ENCODE results near the gene PRPF18. TPM values are rescaled to one million over a fixed set of nuclear protein-coding genes. Genes with fewer than 3 reads are reported as not detected.

The PRPF18 gene
- total RNA-seq, 1 donor from 2014 or later = 26.1 TPM

- H3K4me1 Mint-ChIP-seq = no peaks in the 10 kb centered on the region
- ATAC-seq (ENCODE audit: low read depth) (no peak), DNase-seq (no peak)
- no peak overlapping the region for H3K27ac Mint-ChIP-seq
- no peaks in the 10 kb centered on the region for H3K36me3 Mint-ChIP-seq (ENCODE audit: low read depth)
- POLR2A ChIA-PET = no interaction called here
- peaks cover 6% of the 10 kb centered on the region for H3K9me3 Mint-ChIP-seq
- CTCF ChIA-PET = no interaction called here
- no peak overlapping the region for H3K4me3 Mint-ChIP-seq
- TF ChIP-seq CTCF (IDR thresholded peaks at IDR 0.05) = no peak
- peaks cover 38% of the 10 kb centered on the region for H3K27me3 Mint-ChIP-seq
- intact Hi-C loops (cut with micrococcal nuclease) = no loop called here
These were observed 15.2 kb upstream of the PRPF18 start for GRCh38 chr10:13571541-13571940.

GRCh38 chr10:13573960-13574359, 12.8 kb upstream of the PRPF18 start:
- no peaks in the 10 kb centered on the region for H3K4me1 Mint-ChIP-seq
- no peaks in the 10 kb centered on the region for H3K36me3 Mint-ChIP-seq (ENCODE audit: low read depth)
- ChIA-PET CTCF (no interaction called here), POLR2A (no interaction called here)
- no peak for TF ChIP-seq CTCF (IDR thresholded peaks at IDR 0.05)
- intact Hi-C loops (cut with micrococcal nuclease) = no loop called here
- H3K9me3 Mint-ChIP-seq = peaks cover 6% of the 10 kb centered on the region
- no peak overlapping the region for H3K4me3 Mint-ChIP-seq
- peaks cover 36% of the 10 kb centered on the region for H3K27me3 Mint-ChIP-seq
- DNase-seq = no peak
- no peak for ATAC-seq (ENCODE audit: low read depth)
- no peak overlapping the region for H3K27ac Mint-ChIP-seq

- H3K36me3 Mint-ChIP-seq (ENCODE audit: low read depth) = peaks cover 11% of the 10 kb centered on the region
- ChIA-PET POLR2A (interaction anchor here (0.6 kb wide), 1 partner anchor 202 kb away, joined by 5 read pairs; no protein-coding TSS in a partner anchor), CTCF (interaction anchor here (1.3 kb wide), 1 partner anchor 213 kb away, joined by 3 read pairs; no protein-coding TSS in a partner anchor)
- peaks cover 29% of the 10 kb centered on the region for H3K4me1 Mint-ChIP-seq
- ATAC-seq (ENCODE audit: low read depth) = no peak
- DNase-seq = no peak
- intact Hi-C loops (cut with micrococcal nuclease) = loop anchor here (5.0 to 10.0 kb wide), 3 partner anchors 283 to 1582 kb away; partner anchors contain the start of genes NMT2, PHYH and SUV39H2
- no peaks in the 10 kb centered on the region for H3K9me3 Mint-ChIP-seq
- no peak overlapping the region for H3K27ac Mint-ChIP-seq
- no peak for TF ChIP-seq CTCF (IDR thresholded peaks at IDR 0.05)
- H3K4me3 Mint-ChIP-seq = no peak overlapping the region
- H3K27me3 Mint-ChIP-seq = peaks cover 27% of the 10 kb centered on the region
These were observed 1.5 kb upstream of the PRPF18 start for GRCh38 chr10:13585195-13585751.

- DNase-seq = no peak
- H3K27ac Mint-ChIP-seq = no peak overlapping the region
- TF ChIP-seq CTCF (IDR thresholded peaks at IDR 0.05) = no peak
- ChIA-PET CTCF (interaction anchor here (1.3 kb wide), 1 partner anchor 214 kb away, joined by 3 read pairs; no protein-coding TSS in a partner anchor), POLR2A (no interaction called here)
- peaks cover 29% of the 10 kb centered on the region for H3K4me1 Mint-ChIP-seq
- H3K36me3 Mint-ChIP-seq (ENCODE audit: low read depth) = peaks cover 12% of the 10 kb centered on the region
- H3K9me3 Mint-ChIP-seq = no peaks in the 10 kb centered on the region
- ATAC-seq (ENCODE audit: low read depth) = no peak
- peaks cover 20% of the 10 kb centered on the region for H3K27me3 Mint-ChIP-seq
- peak overlapping the region; percentile 100 for H3K4me3 Mint-ChIP-seq
- intact Hi-C loops (cut with micrococcal nuclease) = loop anchor here (1.0 to 10.0 kb wide), 8 partner anchors 29 to 1581 kb away; partner anchors contain the start of genes MCM10, NMT2, PHYH and SUV39H2
These were observed 822 bp upstream of the PRPF18 start for GRCh38 chr10:13585943-13586342.

GRCh38 chr10:13587391-13587790, 626 bp downstream of the PRPF18 start:
- intact Hi-C loops (cut with micrococcal nuclease) = loop anchor here (1.0 to 10.0 kb wide), 5 partner anchors 31 to 1580 kb away; partner anchors contain the start of genes NMT2, PHYH and SUV39H2
- Mint-ChIP-seq H3K36me3 (ENCODE audit: low read depth) (peaks cover 24% of the 10 kb centered on the region), H3K27me3 (peaks cover 19% of the 10 kb centered on the region), H3K9me3 (no peaks in the 10 kb centered on the region), H3K27ac (no peak overlapping the region), H3K4me3 (peak overlapping the region; percentile 100), H3K4me1 (peaks cover 29% of the 10 kb centered on the region)
- POLR2A ChIA-PET = interaction anchor here (1.1 kb wide), 1 partner anchor 285 kb away, joined by 4 read pairs; no protein-coding TSS in a partner anchor
- CTCF ChIA-PET = interaction anchor here (0.7 kb wide), 1 partner anchor 215 kb away, joined by 4 read pairs; no protein-coding TSS in a partner anchor
- TF ChIP-seq CTCF (IDR thresholded peaks at IDR 0.05) = no peak
- ATAC-seq (ENCODE audit: low read depth) (no peak), DNase-seq (no peak)
